Activated CD8-positive, alpha-beta memory T cell treated with anti-CD3 and anti-CD28 coated beads for 24 hours (primary cell): ENCODE data around the gene RPL3.
A peak's percentile ranks its signal among the peaks of the same experiment; 100 is the strongest.
"Not testable (repeated sequence)": the region's sequence is repeated elsewhere in the genome, so short reads cannot be mapped to it uniquely, and the experiment has no call there.

Experiments
- DNase-seq: peaks from one replicate; pipeline ENCODE4 v3.0.0-alpha.2; 2020

RPL3 gene

GRCh38 chr22:39350757-39351688 is 31.6 kb upstream of the RPL3 start:
- no peak for DNase-seq

GRCh38 chr22:39349967-39350726 is 30.7 kb upstream of the RPL3 start, which contains the start of gene SYNGR1:
Gene SYNGR1 (plus strand): TSS chr22:39349991. CDS start chr22:39350011, 20 bp downstream.
- DNase-seq, result peak; percentile 68

GRCh38 chr22:39349506-39349966 is 30.1 kb upstream of the RPL3 start:
- peak; percentile 70 for DNase-seq

- no peak for DNase-seq
Observed at GRCh38 chr22:39348909-39349505, 29.6 kb upstream of the RPL3 start.

GRCh38 chr22:39345231-39345630 is 25.8 kb upstream of the RPL3 start:
- no peak for DNase-seq

GRCh38 chr22:39344046-39344390 is 24.6 kb upstream of the RPL3 start:
- DNase-seq, result no peak

GRCh38 chr22:39343259-39344045 is 24.0 kb upstream of the RPL3 start:
- DNase-seq, result peak; percentile 76

GRCh38 chr22:39341179-39341578 is 21.8 kb upstream of the RPL3 start:
- DNase-seq, result no peak

GRCh38 chr22:39339775-39340174 is 20.4 kb upstream of the RPL3 start:
- DNase-seq, result not testable (repeated sequence)

GRCh38 chr22:39336411-39336810 is 17.0 kb upstream of the RPL3 start:
- no peak for DNase-seq

GRCh38 chr22:39332441-39333064 is 13.1 kb upstream of the RPL3 start:
- DNase-seq, result no peak

GRCh38 chr22:39330553-39330952 is 11.1 kb upstream of the RPL3 start:
- not testable (repeated sequence) for DNase-seq

GRCh38 chr22:39327995-39328754 is 8.8 kb upstream of the RPL3 start:
- no peak for DNase-seq

GRCh38 chr22:39325392-39325932 is 6.0 kb upstream of the RPL3 start:
- no peak for DNase-seq

GRCh38 chr22:39320616-39321029 is 1.2 kb upstream of the RPL3 start:
- DNase-seq, result not testable (repeated sequence)

GRCh38 chr22:39318507-39319283 is 728 bp downstream of the RPL3 start:
- peak; percentile 67 for DNase-seq

GRCh38 chr22:39317775-39318506 is 1.5 kb downstream of the RPL3 start:
- no peak for DNase-seq

GRCh38 chr22:39317084-39317774 is 2.2 kb downstream of the RPL3 start:
- DNase-seq, result peak; percentile 73
